GM21717 (cell line): ENCODE data around the gene DOCK1.

Experiments used
- ATAC-seq: cut with Tn5 transposase; IDR thresholded peaks from one replicate; pipeline ENCODE4 v1.9.1; 2021; ENCODE audit warnings: mild to moderate bottlenecking, moderate library complexity; ENCODE audit not compliant: unreplicated experiment

The DOCK1 gene

DNA sequence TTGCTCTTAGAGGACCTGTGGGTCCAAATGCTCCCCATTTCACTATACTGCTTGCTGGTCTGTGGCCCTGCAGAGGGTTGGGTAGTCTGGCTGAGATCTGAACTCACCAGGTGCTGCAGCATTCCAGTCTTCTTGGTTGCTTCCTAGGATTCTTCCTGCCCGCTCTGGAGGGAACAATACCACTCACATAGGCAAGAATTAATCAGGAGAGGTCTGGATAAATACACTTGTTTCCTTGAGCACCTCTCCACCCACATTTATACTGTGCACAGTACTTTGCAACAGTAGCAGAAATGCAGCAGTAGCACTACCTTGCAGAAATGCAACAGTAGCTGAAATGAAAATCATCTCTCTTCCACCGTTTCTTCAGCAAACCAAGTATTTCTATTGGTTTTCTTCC lies 165.9 kb downstream of the DOCK1 start:
- no peak for ATAC-seq

GRCh38 chr10:127073666-127074065 lies 168.4 kb downstream of the DOCK1 start:
- no peak for ATAC-seq

GRCh38 chr10:127079392-127079791 lies 174.2 kb downstream of the DOCK1 start:
- no peak for ATAC-seq

- no peak for ATAC-seq
These were observed 175.1 kb downstream of the DOCK1 start for GRCh38 chr10:127080317-127080716.

DNA sequence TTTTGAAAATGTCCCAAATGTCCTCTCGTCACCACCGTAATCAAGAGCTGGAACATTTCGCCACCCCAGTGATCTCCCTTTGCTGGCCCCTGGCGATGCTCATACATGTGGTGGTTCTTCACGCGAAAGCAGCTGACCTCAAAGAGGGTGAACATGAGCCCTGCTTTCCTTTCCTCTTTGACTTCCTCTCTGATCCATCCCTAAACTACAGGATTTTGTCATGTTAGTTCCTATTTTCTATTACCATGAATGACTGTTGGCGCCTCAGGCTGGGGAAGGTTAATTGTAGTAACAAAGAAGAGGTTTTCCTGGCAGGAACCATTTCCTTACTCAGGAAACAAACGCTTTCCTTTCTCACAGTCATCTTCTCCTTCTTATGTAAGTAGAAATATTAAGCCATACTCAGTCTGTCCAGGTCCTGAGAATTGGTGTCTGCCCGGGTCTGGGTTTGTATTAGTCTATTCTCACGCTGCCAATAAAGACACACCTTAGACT lies 176.7 kb downstream of the DOCK1 start:
- no peak for ATAC-seq

DNA sequence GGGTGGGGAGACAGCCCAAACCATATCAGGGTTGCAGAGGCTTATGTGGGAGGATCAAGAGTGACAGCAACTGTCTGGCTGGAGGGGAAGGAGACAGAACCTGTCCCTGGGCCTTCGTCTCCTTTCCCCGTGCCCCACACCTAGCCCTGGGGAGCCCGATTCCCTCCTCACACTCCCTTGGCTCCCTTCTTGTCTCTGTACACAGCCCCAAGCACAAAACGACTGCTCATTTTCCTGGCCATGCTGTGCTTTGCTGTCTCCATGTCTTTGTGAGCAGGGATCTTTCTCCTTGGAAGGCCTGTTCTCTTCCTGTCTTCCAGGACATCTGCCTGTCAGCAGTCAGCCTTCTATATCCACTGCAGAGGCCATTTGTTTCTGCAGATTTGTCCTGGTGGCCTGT lies 177.4 kb downstream of the DOCK1 start:
- no peak for ATAC-seq

- no peak for ATAC-seq
These were observed 180.7 kb downstream of the DOCK1 start for GRCh38 chr10:127085957-127086356.

DNA sequence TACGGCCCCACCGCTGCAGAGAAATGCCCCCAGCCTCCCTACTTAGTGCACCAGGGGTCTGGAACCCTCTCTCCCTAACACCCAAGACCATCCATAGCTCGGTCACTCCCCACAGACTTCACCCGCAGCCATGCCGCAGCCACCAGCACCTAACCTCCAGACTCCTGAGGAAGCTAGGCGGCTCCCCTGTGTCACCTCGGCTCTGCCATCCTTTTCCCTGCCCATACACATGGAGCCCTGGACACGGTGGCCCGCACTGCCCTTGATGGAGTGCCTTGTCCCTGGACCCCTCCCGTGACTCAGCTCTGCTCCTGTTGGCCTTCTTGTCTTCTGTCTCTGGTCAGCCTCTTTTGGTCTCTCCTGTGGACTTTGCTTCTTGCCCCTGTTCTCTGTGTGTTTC lies 183.7 kb downstream of the DOCK1 start:
- ATAC-seq: no peak

- no peak for ATAC-seq
These were observed 184.2 kb downstream of the DOCK1 start for GRCh38 chr10:127089446-127089845.

GRCh38 chr10:127090138-127090537 lies 184.9 kb downstream of the DOCK1 start:
- ATAC-seq: no peak

DNA sequence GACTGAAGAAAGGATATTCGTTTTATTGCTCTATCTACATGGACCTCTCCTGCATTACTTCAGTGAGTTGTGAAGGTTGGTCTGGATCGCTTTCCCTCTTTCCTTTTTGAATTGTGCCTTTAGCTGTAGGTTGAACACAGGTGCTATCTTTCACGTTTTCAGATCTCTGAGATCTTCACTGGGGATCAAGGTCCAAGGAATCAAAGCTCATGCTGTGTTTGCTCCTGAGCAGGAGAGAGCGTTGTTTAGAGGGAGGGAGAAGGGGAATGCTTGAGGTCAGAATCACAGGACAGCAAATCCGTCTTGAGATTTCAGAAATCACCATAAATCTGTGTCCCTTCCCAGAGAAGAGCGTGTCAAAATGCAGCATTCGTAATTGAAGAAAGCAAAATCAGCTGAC lies 186.1 kb downstream of the DOCK1 start:
- no peak for ATAC-seq

- ATAC-seq: no peak
These were observed 187.7 kb downstream of the DOCK1 start for GRCh38 chr10:127092916-127093315.

GRCh38 chr10:127094984-127095383 lies 189.8 kb downstream of the DOCK1 start:
- ATAC-seq: no peak

DNA sequence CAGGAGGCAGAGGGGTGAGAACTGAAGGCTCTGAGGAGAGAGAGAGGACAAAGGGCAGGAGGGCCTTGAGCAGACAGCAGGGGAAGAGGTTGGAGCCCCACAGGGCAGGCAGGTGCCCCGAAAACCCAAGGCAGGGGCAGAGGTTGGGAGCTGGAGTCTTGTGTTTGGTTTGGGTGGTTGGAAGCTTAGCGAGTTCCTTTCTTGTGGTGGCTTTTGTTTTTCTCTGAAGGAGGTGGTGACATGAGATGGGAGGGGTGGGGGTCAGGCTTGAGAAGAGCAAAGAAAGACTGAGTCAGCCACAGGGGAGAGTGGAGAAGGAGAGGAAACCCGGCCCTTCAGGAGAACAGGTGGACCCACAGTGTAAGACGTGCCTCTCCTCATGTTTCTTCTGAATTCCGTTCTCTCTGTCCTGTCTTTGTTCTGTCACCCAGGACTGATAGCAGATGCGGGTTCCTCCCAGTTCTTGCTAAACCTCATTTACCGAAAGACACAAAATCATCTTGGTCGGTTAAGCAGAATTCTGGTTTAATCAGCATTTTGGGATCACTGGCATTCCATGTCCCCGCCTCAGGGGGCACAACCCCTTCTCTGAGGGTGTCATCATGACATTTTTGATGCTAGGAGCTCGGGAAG lies 195.9 kb downstream of the DOCK1 start:
- no peak for ATAC-seq

- ATAC-seq: no peak
These were observed 196.9 kb downstream of the DOCK1 start for GRCh38 chr10:127102176-127102575.

- no peak for ATAC-seq
These were observed 209.9 kb downstream of the DOCK1 start for GRCh38 chr10:127115100-127115499.

DNA sequence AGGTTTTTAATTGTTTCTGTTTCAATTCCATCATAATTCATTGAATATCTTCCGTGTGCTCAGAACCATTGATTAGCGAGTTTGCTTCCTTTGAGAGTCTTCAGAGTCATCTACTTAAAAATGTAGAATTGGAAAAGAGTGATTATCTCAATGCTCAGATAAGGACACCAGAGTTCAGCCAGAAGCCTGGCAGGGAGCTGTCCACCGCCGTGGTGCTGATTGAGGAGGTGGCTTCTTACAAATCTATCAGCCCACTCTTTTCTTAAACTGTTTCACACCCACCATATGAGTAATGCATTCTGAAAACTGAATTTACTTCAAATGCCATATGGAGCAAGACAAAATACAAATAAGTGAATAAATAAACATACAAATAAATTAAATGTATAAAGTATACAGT lies 211.9 kb downstream of the DOCK1 start:
- no peak for ATAC-seq

DNA sequence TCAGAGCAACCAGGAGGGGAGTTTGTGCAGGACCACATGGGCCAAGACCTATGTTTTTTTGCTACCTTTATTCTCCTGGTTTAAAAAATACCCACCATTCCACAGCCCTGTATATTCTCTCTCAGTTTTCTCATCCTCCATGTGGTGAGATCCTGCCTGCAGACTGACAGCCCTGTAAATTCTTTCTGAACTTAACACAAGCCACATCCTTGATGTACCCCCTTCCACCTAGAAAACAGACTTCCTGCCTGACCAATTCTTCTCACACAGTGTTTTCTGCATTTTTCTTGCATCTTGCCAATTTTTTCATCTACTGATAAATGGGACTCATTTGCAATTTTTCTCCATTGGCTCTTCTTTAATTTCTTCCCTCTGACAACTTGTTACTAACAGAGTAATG lies 212.8 kb downstream of the DOCK1 start:
- ATAC-seq: no peak

DNA sequence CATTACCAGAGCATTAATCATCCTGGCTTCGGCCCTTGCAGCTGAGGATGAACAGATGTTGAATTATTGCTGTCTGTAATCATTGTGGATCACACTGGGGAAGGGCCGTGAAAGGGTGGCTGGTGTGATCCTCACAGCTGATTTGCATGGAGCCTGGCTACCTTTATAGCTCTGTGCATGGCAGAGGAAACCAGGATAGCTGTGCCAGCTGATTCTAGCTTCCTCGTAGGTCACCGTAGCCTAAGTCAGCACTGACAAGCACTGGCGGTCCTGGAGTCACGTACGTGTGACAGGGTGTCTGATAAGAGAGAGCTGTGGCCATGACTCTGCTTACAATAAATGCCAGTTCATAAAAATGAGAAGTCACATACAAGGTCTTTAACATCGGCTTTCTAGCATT lies 214.7 kb downstream of the DOCK1 start:
- no peak for ATAC-seq

- ATAC-seq: no peak
These were observed 217.6 kb downstream of the DOCK1 start for GRCh38 chr10:127122831-127123230.

DNA sequence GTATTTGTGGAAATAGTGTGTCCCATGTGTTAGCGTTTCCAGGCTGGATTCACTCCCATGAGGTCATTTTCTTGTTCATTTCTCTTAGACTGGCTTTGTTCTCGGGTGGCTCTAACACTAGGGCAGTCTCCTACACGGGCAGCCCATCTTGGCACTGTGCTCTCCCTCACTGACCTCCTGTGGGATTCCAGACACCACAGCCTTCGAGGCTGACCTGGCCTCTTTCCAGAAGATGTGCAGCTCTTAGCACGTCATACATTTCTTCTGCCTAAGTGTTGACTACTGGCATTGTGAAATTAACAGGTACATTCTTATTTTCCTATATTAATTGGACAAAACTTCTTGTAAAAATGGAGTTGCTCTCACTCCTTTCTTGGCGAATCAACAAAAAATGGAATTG lies 218.4 kb downstream of the DOCK1 start:
- ATAC-seq: no peak

DNA sequence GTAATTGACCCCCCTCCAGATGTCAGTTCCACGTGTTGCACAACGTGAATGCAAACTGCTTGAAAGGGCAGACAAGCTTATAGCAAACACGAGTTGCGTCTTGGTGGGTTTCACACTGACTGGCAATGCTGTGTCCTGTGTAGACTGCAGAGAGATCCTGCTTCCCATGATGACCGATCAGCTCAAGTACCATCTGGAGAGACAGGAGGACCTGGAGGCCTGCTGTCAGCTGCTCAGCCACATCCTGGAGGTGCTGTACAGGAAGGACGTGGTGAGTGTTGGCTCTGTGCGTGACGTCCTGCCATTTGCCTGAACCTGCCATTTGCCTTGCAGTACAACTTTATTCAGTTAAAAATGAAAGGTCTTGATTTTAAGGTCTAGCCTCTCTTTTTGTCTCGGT lies 220.1 kb downstream of the DOCK1 start:
- no peak for ATAC-seq

GRCh38 chr10:127127822-127128221 lies 222.6 kb downstream of the DOCK1 start:
- ATAC-seq: no peak
